ENCODE measurements around the gene TBC1D22B. TPM values are rescaled to one million over a fixed set of nuclear protein-coding genes. Genes with fewer than 3 reads are reported as not detected.
A peak's percentile ranks its signal among the peaks of the same experiment; 100 is the strongest.

Gene TBC1D22B
- total and polyA plus RNA-seq, 9 of the 15 experiments (the other 6 are each of a cell fraction or from before 2014, with no cell fraction given), result 4.8 to 24.2 (median 13.5) TPM

- TF ChIP-seq MITF (IDR thresholded peaks at IDR 0.05) (peak; percentile 99), GATA2 (CRISPR knock-in tag; IDR thresholded peaks at IDR 0.05) (peak; percentile 98), FOXK2 (conservative IDR thresholded peaks at IDR 0.05 in 1 of 2, IDR thresholded peaks at IDR 0.05 in 1 of 2; ENCODE audit: low read depth in 2 of 2) (peak; percentile 91 to 96; a peak in 3 of 4 replicates), HES1 (IDR thresholded peaks at IDR 0.05; ENCODE audit: low read depth) (peak; percentile 93), KLF13 (tag; IDR thresholded peaks at IDR 0.05; ENCODE audit: borderline replicate concordance, low read depth) (0 out of 2 replicates have a peak, but pooled peaks have one; percentile 47), USF2 (CRISPR knock-in tag; IDR thresholded peaks at IDR 0.05) (peak; percentile 76), HBP1 (CRISPR knock-in tag; IDR thresholded peaks at IDR 0.05) (peak; percentile 76; the same call in 1 of the 2 replicates), AFF4 (CRISPR knock-in tag; IDR thresholded peaks at IDR 0.05) (peak; percentile 75; the same call in 1 of the 2 replicates), HDAC1 (IDR thresholded peaks at IDR 0.05) (peak in 1 of 2 experiments; percentile 98; a peak in 2 of 4 replicates), FOSL1 (tag; conservative IDR thresholded peaks at IDR 0.05) (peak; percentile 91), ESRRA (IDR thresholded peaks at IDR 0.05; ENCODE audit: borderline replicate concordance, low read depth) (peak; percentile 88; the same call in 1 of the 2 replicates), NCOA2 (IDR thresholded peaks at IDR 0.05; ENCODE audit: partially characterized antibody in 2 of 2) (peak in 1 of 2 experiments; percentile 60), POLR2H (tag; IDR thresholded peaks at IDR 0.05; ENCODE audit: low read depth) (no peak), SIX5 (IDR thresholded peaks at IDR 0.05; ENCODE audit: borderline replicate concordance in 1 of 2, insufficient read depth in 1 of 2, low read depth in 1 of 2, low read length in 2 of 2) (no peak), ELF4 (CRISPR knock-in tag; IDR thresholded peaks at IDR 0.05) (peak; percentile 87; the same call in 1 of the 2 replicates), KDM2B (CRISPR knock-in tag; IDR thresholded peaks at IDR 0.05) (no peak), SAFB (IDR thresholded peaks at IDR 0.05; ENCODE audit: borderline replicate concordance, low read depth, low read length) (no peak), POU5F1 (IDR thresholded peaks at IDR 0.05; ENCODE audit: borderline replicate concordance, low read depth, low read length, partially characterized antibody) (no peak)
These were observed 57.0 kb downstream of the TBC1D22B start (continued) for GRCh38 chr6:37314487-37315156.
